BJ (cell line): ENCODE results near the gene CRTC2. TPM values are rescaled to one million over a fixed set of nuclear protein-coding genes. Genes with fewer than 3 reads are reported as not detected.

Experiments used
- CTCF ChIA-PET: fragments of 350-600 bp; formaldehyde crosslinking; extraction: SDS; loops from one replicate; lab custom pipeline; 2021; ENCODE audit warnings: antibody characterized with exemption, inconsistent platforms; lab: Yijun Ruan, JAX
- POLR2A ChIA-PET: fragments of 300-600 bp; sonication (Branson Sonifier 250); formaldehyde crosslinking; extraction: SDS; loops from one replicate; lab custom pipeline; 2021; ENCODE audit warnings: antibody characterized with exemption; lab: Charles Lee
- DNase-seq: peaks from one replicate; pipeline ENCODE4 v3.0.0-alpha.2; 2011; ENCODE audit warnings: low read depth
- H3K27me3 ChIP-seq: 2 replicates; pipeline ENCODE4 v1.6.0; 2011; ENCODE audit warnings: low read length; ENCODE audit not compliant: control insufficient read depth, insufficient read depth
- H3K36me3 ChIP-seq: 2 replicates; pipeline ENCODE4 v1.5.1; 2011; ENCODE audit warnings: low read length; ENCODE audit not compliant: control insufficient read depth, insufficient read depth
- H3K4me3 ChIP-seq: 2 replicates; pipeline ENCODE4 v1.5.1; 2011; ENCODE audit warnings: low read depth, mild to moderate bottlenecking, control low read depth, low read length
- CTCF ChIP-seq: IDR thresholded peaks from 2 replicates; pipeline ENCODE4 v1.5.1; 2011; ENCODE audit warnings: low read depth, mild to moderate bottlenecking, control low read depth, inconsistent platforms, low read length, moderate library complexity; ENCODE audit not compliant: insufficient read depth
- polyA plus RNA-seq: library from polyadenylated mRNA; depleted of rRNA; stranded (reverse); fragments of >200 nt; gene quantifications from 2 replicates; pipeline ENCODE4 v1.2.3, GENCODE V29; 2011

CRTC2 gene
- polyA plus RNA-seq, 1 experiment = 25.2 TPM

GRCh38 chr1:153929426-153929825, 29.0 kb downstream of the CRTC2 start:
- no peak for DNase-seq
- CTCF ChIA-PET = interaction anchor here (0.7 to 1.4 kb wide), 4 partner anchors 10 to 38 kb away, joined by 3 to 4 read pairs (median 3); partner anchors contain the start of genes CREB3L4 and DENND4B
- Histone ChIP-seq H3K36me3 (peaks cover 21% of the 10 kb centered on the region), H3K4me3 (no peak overlapping the region), H3K27me3 (no peaks in the 10 kb centered on the region)
- POLR2A ChIA-PET = no interaction called here
- TF ChIP-seq CTCF = no peak

GRCh38 chr1:153928791-153929341, 29.5 kb downstream of the CRTC2 start:
- Histone ChIP-seq H3K36me3 (peaks cover 19% of the 10 kb centered on the region), H3K27me3 (no peaks in the 10 kb centered on the region), H3K4me3 (no peak overlapping the region)
- POLR2A ChIA-PET = interaction anchor here (0.6 to 1.1 kb wide), 2 partner anchors 48 to 61 kb away, joined by 3 read pairs; partner anchors contain the start of gene JTB
- no peak for DNase-seq
- TF ChIP-seq CTCF = no peak
- CTCF ChIA-PET = interaction anchor here (0.7 to 1.4 kb wide), 4 partner anchors 9 to 39 kb away, joined by 3 to 4 read pairs (median 3); partner anchors contain the start of genes CREB3L4 and DENND4B

GRCh38 chr1:153928245-153928644, 30.2 kb downstream of the CRTC2 start:
- Histone ChIP-seq H3K27me3 (no peaks in the 10 kb centered on the region), H3K4me3 (no peak overlapping the region), H3K36me3 (peaks cover 13% of the 10 kb centered on the region)
- TF ChIP-seq CTCF = no peak
- CTCF ChIA-PET = interaction anchor here (0.8 to 1.1 kb wide), 2 partner anchors 10 to 39 kb away, joined by 3 read pairs; partner anchors contain the start of gene CREB3L4
- POLR2A ChIA-PET = interaction anchor here (1.1 kb wide), 1 partner anchor 62 kb away, joined by 3 read pairs; no protein-coding TSS in a partner anchor
- no peak for DNase-seq

- no peaks in the 10 kb centered on the region for H3K27me3 ChIP-seq
- no peak for TF ChIP-seq CTCF
- H3K36me3 ChIP-seq = peaks cover 2% of the 10 kb centered on the region; the same call in 1 of the 2 replicates
- no peak overlapping the region for H3K4me3 ChIP-seq
- ChIA-PET CTCF (no interaction called here), POLR2A (no interaction called here)
- no peak for DNase-seq
Observed at GRCh38 chr1:153926405-153926804, 32.0 kb downstream of the CRTC2 start.
